ENCODE results near the gene IFIT2. TPM values are rescaled to one million over a fixed set of nuclear protein-coding genes. Genes with fewer than 3 reads are reported as not detected.

IFIT2 gene
- total and polyA plus RNA-seq, 2 experiments from 2014 or later = 7.0 to 9.5 TPM

GRCh38 chr10:89352802-89353201, 51.0 kb downstream of the IFIT2 start:
- Histone ChIP-seq H4K20me1 (ENCODE audit: insufficient read depth) (no peaks in the 10 kb centered on the region), H3K4me2 (ENCODE audit: unreplicated experiment) (peak overlapping the region; percentile 66), H3K27ac (peak overlapping the region; percentile 95), H3K27me3 (replicated peaks; ENCODE audit: insufficient read depth) (no peaks in the 10 kb centered on the region), H3K79me2 (ENCODE audit: insufficient read depth) (no peaks in the 10 kb centered on the region), H3K36me3 (ENCODE audit: low read depth) (no peaks in the 10 kb centered on the region), H2AFZ (peak overlapping the region; percentile 50; the same call in 1 of the 2 replicates), H3K9ac (peak overlapping the region; percentile 74), H3F3A (ENCODE audit: insufficient read depth) (peaks cover 38% of the 10 kb centered on the region), H3K9me2 (ENCODE audit: insufficient read depth) (no peaks in the 10 kb centered on the region), H3K4me1 (ENCODE audit: insufficient read depth) (peaks cover 48% of the 10 kb centered on the region), H3K9me3 (ENCODE audit: low read depth) (no peaks in the 10 kb centered on the region), H3K4me3 (0 out of 2 replicates have a peak overlapping the region, but pooled peaks have one; percentile 20)
- in situ Hi-C loops (cut with MboI) = no loop called here
- WGBS, 2 experiments (ENCODE audit: low coverage in 1 of 2, low lambda C conversion rate in 2 of 2, missing lambda C conversion rate in 2 of 2) = 92 to 97% methylated on average over 4 of the region's 4 CpGs
- no peak for TF ChIP-seq EZH2phosphoT487 (IDR thresholded peaks at IDR 0.05; ENCODE audit: insufficient read depth, low read depth)
- TF ChIP-seq EZH2 (IDR thresholded peaks at IDR 0.05; ENCODE audit: insufficient read depth, poor library complexity, severe bottlenecking) = no peak
- DNase-seq = no peak

GRCh38 chr10:89355394-89355931, 53.6 kb downstream of the IFIT2 start:
- in situ Hi-C loops (cut with MboI) = no loop called here
- Histone ChIP-seq H3K27me3 (replicated peaks; ENCODE audit: insufficient read depth) (no peaks in the 10 kb centered on the region), H3K9me3 (ENCODE audit: low read depth) (no peaks in the 10 kb centered on the region), H3F3A (ENCODE audit: insufficient read depth) (peaks cover 36% of the 10 kb centered on the region), H3K79me2 (ENCODE audit: insufficient read depth) (no peaks in the 10 kb centered on the region), H3K9ac (no peak overlapping the region), H2AFZ (no peak overlapping the region), H3K36me3 (ENCODE audit: low read depth) (no peaks in the 10 kb centered on the region), H3K4me3 (no peak overlapping the region), H3K27ac (peak overlapping the region; percentile 55), H3K9me2 (ENCODE audit: insufficient read depth) (no peaks in the 10 kb centered on the region), H4K20me1 (ENCODE audit: insufficient read depth) (no peaks in the 10 kb centered on the region), H3K4me2 (ENCODE audit: unreplicated experiment) (peak overlapping the region; percentile 3), H3K4me1 (ENCODE audit: insufficient read depth) (peaks cover 45% of the 10 kb centered on the region)
- TF ChIP-seq EZH2phosphoT487 (IDR thresholded peaks at IDR 0.05; ENCODE audit: insufficient read depth, low read depth) = no peak
- TF ChIP-seq EZH2 (IDR thresholded peaks at IDR 0.05; ENCODE audit: insufficient read depth, poor library complexity, severe bottlenecking) = no peak
- WGBS, 2 experiments (ENCODE audit: low coverage in 1 of 2, low lambda C conversion rate in 2 of 2, missing lambda C conversion rate in 2 of 2) = 46 to 49% methylated on average over 2 of the region's 2 CpGs
- peak; percentile 72 for DNase-seq

GRCh38 chr10:89357096-89357495, 55.2 kb downstream of the IFIT2 start:
- H3K27ac ChIP-seq = no peak overlapping the region; the same call in 1 of the 2 replicates
- no peaks in the 10 kb centered on the region for H3K9me2 ChIP-seq (ENCODE audit: insufficient read depth)
- H3K79me2 ChIP-seq (ENCODE audit: insufficient read depth) = no peaks in the 10 kb centered on the region
- H2AFZ ChIP-seq = 0 out of 2 replicates have a peak overlapping the region, but pooled peaks have one; percentile 2
- H3F3A ChIP-seq (ENCODE audit: insufficient read depth) = peaks cover 21% of the 10 kb centered on the region
- H3K9ac ChIP-seq = no peak overlapping the region
- 77 to 95% methylated on average over 1 of the region's 1 CpG for WGBS, 2 experiments (ENCODE audit: low coverage in 1 of 2, low lambda C conversion rate in 2 of 2, missing lambda C conversion rate in 2 of 2)
- peak; percentile 16 for DNase-seq
- no peaks in the 10 kb centered on the region for H3K27me3 ChIP-seq (replicated peaks; ENCODE audit: insufficient read depth)
- in situ Hi-C loops (cut with MboI) = no loop called here
- H3K36me3 ChIP-seq (ENCODE audit: low read depth) = no peaks in the 10 kb centered on the region
- H3K4me3 ChIP-seq = no peak overlapping the region
- H3K4me1 ChIP-seq (ENCODE audit: insufficient read depth) = peaks cover 31% of the 10 kb centered on the region
- H3K9me3 ChIP-seq (ENCODE audit: low read depth) = no peaks in the 10 kb centered on the region
- no peaks in the 10 kb centered on the region for H4K20me1 ChIP-seq (ENCODE audit: insufficient read depth)
- no peak overlapping the region for H3K4me2 ChIP-seq (ENCODE audit: unreplicated experiment)
- TF ChIP-seq EZH2phosphoT487 (IDR thresholded peaks at IDR 0.05; ENCODE audit: insufficient read depth, low read depth) = no peak
- TF ChIP-seq EZH2 (IDR thresholded peaks at IDR 0.05; ENCODE audit: insufficient read depth, poor library complexity, severe bottlenecking) = no peak

- H3K9me3 ChIP-seq (ENCODE audit: low read depth) = no peaks in the 10 kb centered on the region
- H2AFZ ChIP-seq = no peak overlapping the region
- H4K20me1 ChIP-seq (ENCODE audit: insufficient read depth) = no peaks in the 10 kb centered on the region
- H3K27me3 ChIP-seq (replicated peaks; ENCODE audit: insufficient read depth) = no peaks in the 10 kb centered on the region
- peaks cover 15% of the 10 kb centered on the region for H3F3A ChIP-seq (ENCODE audit: insufficient read depth)
- no peak overlapping the region for H3K27ac ChIP-seq
- no peaks in the 10 kb centered on the region for H3K79me2 ChIP-seq (ENCODE audit: insufficient read depth)
- H3K9ac ChIP-seq = no peak overlapping the region
- TF ChIP-seq EZH2 (IDR thresholded peaks at IDR 0.05; ENCODE audit: insufficient read depth, poor library complexity, severe bottlenecking) (no peak), EZH2phosphoT487 (IDR thresholded peaks at IDR 0.05; ENCODE audit: insufficient read depth, low read depth) (no peak)
- no peak for DNase-seq
- H3K4me1 ChIP-seq (ENCODE audit: insufficient read depth) = peaks cover 25% of the 10 kb centered on the region
- 94% methylated on average over 2 of the region's 2 CpGs for WGBS, 2 experiments (ENCODE audit: low coverage in 1 of 2, low lambda C conversion rate in 2 of 2, missing lambda C conversion rate in 2 of 2)
- H3K9me2 ChIP-seq (ENCODE audit: insufficient read depth) = no peaks in the 10 kb centered on the region
- H3K4me3 ChIP-seq = no peak overlapping the region
- in situ Hi-C loops (cut with MboI) = no loop called here
- no peaks in the 10 kb centered on the region for H3K36me3 ChIP-seq (ENCODE audit: low read depth)
- no peak overlapping the region for H3K4me2 ChIP-seq (ENCODE audit: unreplicated experiment)
Observed at GRCh38 chr10:89357975-89358374, 56.1 kb downstream of the IFIT2 start.

Other genes starting within 250 kb of the IFIT2 start
- 25.2 and 34.9 TPM in 2 replicates for gene CH25H, start 94.7 kb upstream of the IFIT2 start, total RNA-seq (2014; rRNA removed; shearing (Covaris generic))
- 16.1 and 18.0 TPM in 2 replicates for gene CH25H, start 94.7 kb upstream of the IFIT2 start, polyA plus RNA-seq (2016; fragmentation: Nextera tagmentation; extraction: Ambion mirVana)
- 109 and 113 TPM in 2 replicates for gene LIPA, start 50.3 kb upstream of the IFIT2 start, total RNA-seq (2014; rRNA removed; shearing (Covaris generic))
- 134 and 137 TPM in 2 replicates for gene LIPA, start 50.3 kb upstream of the IFIT2 start, polyA plus RNA-seq (2016; fragmentation: Nextera tagmentation; extraction: Ambion mirVana)
- 10.9 and 19.0 TPM in 2 replicates for gene IFIT3, start 26.0 kb downstream of the IFIT2 start, total RNA-seq (2014; rRNA removed; shearing (Covaris generic))
- 10.4 and 10.6 TPM in 2 replicates for gene IFIT3, start 26.0 kb downstream of the IFIT2 start, polyA plus RNA-seq (2016; fragmentation: Nextera tagmentation; extraction: Ambion mirVana)
- not detected in 2 replicates for gene IFIT1B, start 76.0 kb downstream of the IFIT2 start, total RNA-seq (2014; rRNA removed; shearing (Covaris generic))
- gene IFIT1B, start 76.0 kb downstream of the IFIT2 start, polyA plus RNA-seq (2016; fragmentation: Nextera tagmentation; extraction: Ambion mirVana) = not detected in 2 replicates
- 15.2 and 18.6 TPM in 2 replicates for gene IFIT1, start 90.6 kb downstream of the IFIT2 start, total RNA-seq (2014; rRNA removed; shearing (Covaris generic))
- gene IFIT1, start 90.6 kb downstream of the IFIT2 start, polyA plus RNA-seq (2016; fragmentation: Nextera tagmentation; extraction: Ambion mirVana) = 14.3 and 15.7 TPM in 2 replicates
- 21.8 and 25.9 TPM in 2 replicates for gene IFIT5, start 112.5 kb downstream of the IFIT2 start, total RNA-seq (2014; rRNA removed; shearing (Covaris generic))
- gene IFIT5, start 112.5 kb downstream of the IFIT2 start, polyA plus RNA-seq (2016; fragmentation: Nextera tagmentation; extraction: Ambion mirVana) = 20.7 and 21.3 TPM in 2 replicates
- gene SLC16A12, start 233.5 kb downstream of the IFIT2 start, total RNA-seq (2014; rRNA removed; shearing (Covaris generic)) = not detected in 2 replicates
- gene SLC16A12, start 233.5 kb downstream of the IFIT2 start, polyA plus RNA-seq (2016; fragmentation: Nextera tagmentation; extraction: Ambion mirVana) = not detected in 2 replicates